Measurements from ENCODE around the gene AZIN2. TPM values are rescaled to one million over a fixed set of nuclear protein-coding genes. Genes with fewer than 3 reads are reported as not detected.

Gene AZIN2
- total RNA-seq, 1 donor from 2014 or later, result 0.82 TPM

GRCh38 chr1:33036526-33037503, 44.1 kb upstream of the AZIN2 start, which contains the start of gene AK2:
Gene AK2, minus strand, starts transcription at chr1:33036883. Its CDS starts 55 bp downstream, at chr1:33036828.
- ChIA-PET CTCF (no interaction called here), POLR2A (no interaction called here)
- intact Hi-C loops (cut with micrococcal nuclease), result loop anchor here (10.0 kb wide), 1 partner anchor 48 kb away; the partner anchor contains the start of gene AZIN2
- Mint-ChIP-seq H3K4me3 (peak within 1 kb of the TSS; percentile 97), H3K9me3 (no peaks in the 10 kb centered on the region), H3K36me3 (ENCODE audit: low read depth) (peaks cover 27% of the 10 kb centered on the region), H3K4me1 (peaks cover 46% of the 10 kb centered on the region), H3K27ac (peak within 1 kb of the TSS; percentile 84), H3K27me3 (no peaks in the 10 kb centered on the region)
- DNase-seq, result peak; percentile 84
- TF ChIP-seq CTCF (IDR thresholded peaks at IDR 0.05), result no peak
- ATAC-seq (ENCODE audit: low read depth), result peak; percentile 99

- no peak for TF ChIP-seq CTCF (IDR thresholded peaks at IDR 0.05)
- Mint-ChIP-seq H3K4me3 (no peak overlapping the region), H3K9me3 (no peaks in the 10 kb centered on the region), H3K27me3 (no peaks in the 10 kb centered on the region), H3K36me3 (ENCODE audit: low read depth) (peaks cover 9% of the 10 kb centered on the region), H3K27ac (no peak overlapping the region), H3K4me1 (peaks cover 24% of the 10 kb centered on the region)
- intact Hi-C loops (cut with micrococcal nuclease), result loop anchor here (10.0 kb wide), 1 partner anchor 45 kb away; the partner anchor contains the start of gene AZIN2
- no peak for DNase-seq
- no peak for ATAC-seq (ENCODE audit: low read depth)
- CTCF ChIA-PET, result no interaction called here
- POLR2A ChIA-PET, result interaction anchor here (0.9 kb wide), 1 partner anchor 75 kb away, joined by 4 read pairs; the partner anchor contains the start of gene RNF19B
Measured at GRCh38 chr1:33039840-33040239, 41.1 kb upstream of the AZIN2 start.

GRCh38 chr1:33041026-33041425, 39.9 kb upstream of the AZIN2 start:
- Mint-ChIP-seq H3K27me3 (peaks cover under 1% of the 10 kb centered on the region), H3K36me3 (ENCODE audit: low read depth) (peaks cover 7% of the 10 kb centered on the region), H3K9me3 (no peaks in the 10 kb centered on the region), H3K4me1 (peaks cover 13% of the 10 kb centered on the region), H3K27ac (no peak overlapping the region), H3K4me3 (no peak overlapping the region)
- ChIA-PET CTCF (no interaction called here), POLR2A (no interaction called here)
- TF ChIP-seq CTCF (IDR thresholded peaks at IDR 0.05), result no peak
- no peak for DNase-seq
- intact Hi-C loops (cut with micrococcal nuclease), result no loop called here
- ATAC-seq (ENCODE audit: low read depth), result no peak

- Mint-ChIP-seq H3K27me3 (peaks cover 2% of the 10 kb centered on the region), H3K36me3 (ENCODE audit: low read depth) (no peaks in the 10 kb centered on the region), H3K9me3 (no peaks in the 10 kb centered on the region), H3K4me1 (no peaks in the 10 kb centered on the region), H3K4me3 (no peak overlapping the region), H3K27ac (no peak overlapping the region)
- no peak for TF ChIP-seq CTCF (IDR thresholded peaks at IDR 0.05)
- intact Hi-C loops (cut with micrococcal nuclease), result no loop called here
- ChIA-PET POLR2A (interaction anchor here (0.6 kb wide), 1 partner anchor 14 kb away, joined by 6 read pairs; no protein-coding TSS in a partner anchor), CTCF (no interaction called here)
- no peak for ATAC-seq (ENCODE audit: low read depth)
- DNase-seq, result no peak
Measured at GRCh38 chr1:33042831-33043230, 38.1 kb upstream of the AZIN2 start.

All from activated B cell treated with CpG ODN at 0.5 μM for 24 hours (primary cell).